ENCODE data around the gene ZNF829. TPM values are rescaled to one million over a fixed set of nuclear protein-coding genes. Genes with fewer than 3 reads are reported as not detected.

ZNF829 gene
- total RNA-seq, 1 donor from 2014 or later: 2.8 TPM

- H3K9me3 Mint-ChIP-seq (ENCODE audit: unreplicated experiment): peaks cover 26% of the 10 kb centered on the region
Measured at GRCh38 chr19:36939153-36939552, 23.1 kb upstream of the ZNF829 start.

DNA sequence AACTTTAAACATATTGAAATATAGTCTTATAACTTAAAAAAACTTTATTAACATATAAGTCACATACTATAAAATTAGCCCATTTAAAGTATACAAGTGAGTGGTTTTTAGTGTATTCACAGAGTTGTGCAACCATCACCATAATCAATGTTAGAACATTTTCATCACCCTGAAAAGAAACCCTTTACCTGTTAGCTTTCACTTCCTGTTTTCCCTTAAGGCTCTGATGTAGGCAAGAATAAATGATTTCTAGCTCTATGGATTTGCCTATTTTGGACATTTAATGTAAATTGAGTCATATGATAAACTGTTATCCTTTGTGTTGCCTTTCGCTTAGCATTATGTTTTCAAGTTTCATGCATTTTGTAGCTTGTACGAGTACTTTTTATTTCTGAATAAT lies 15.6 kb upstream of the ZNF829 start:
- Mint-ChIP-seq H3K36me3 (ENCODE audit: low read depth, unreplicated experiment) (peaks cover 47% of the 10 kb centered on the region), H3K4me3 (ENCODE audit: unreplicated experiment) (no peak overlapping the region), H3K27ac (ENCODE audit: unreplicated experiment) (no peak overlapping the region), H3K9me3 (ENCODE audit: unreplicated experiment) (peaks cover 20% of the 10 kb centered on the region), H3K27me3 (ENCODE audit: unreplicated experiment) (no peaks in the 10 kb centered on the region), H3K4me1 (ENCODE audit: unreplicated experiment) (no peaks in the 10 kb centered on the region)
- TF ChIP-seq, protein P1, sequence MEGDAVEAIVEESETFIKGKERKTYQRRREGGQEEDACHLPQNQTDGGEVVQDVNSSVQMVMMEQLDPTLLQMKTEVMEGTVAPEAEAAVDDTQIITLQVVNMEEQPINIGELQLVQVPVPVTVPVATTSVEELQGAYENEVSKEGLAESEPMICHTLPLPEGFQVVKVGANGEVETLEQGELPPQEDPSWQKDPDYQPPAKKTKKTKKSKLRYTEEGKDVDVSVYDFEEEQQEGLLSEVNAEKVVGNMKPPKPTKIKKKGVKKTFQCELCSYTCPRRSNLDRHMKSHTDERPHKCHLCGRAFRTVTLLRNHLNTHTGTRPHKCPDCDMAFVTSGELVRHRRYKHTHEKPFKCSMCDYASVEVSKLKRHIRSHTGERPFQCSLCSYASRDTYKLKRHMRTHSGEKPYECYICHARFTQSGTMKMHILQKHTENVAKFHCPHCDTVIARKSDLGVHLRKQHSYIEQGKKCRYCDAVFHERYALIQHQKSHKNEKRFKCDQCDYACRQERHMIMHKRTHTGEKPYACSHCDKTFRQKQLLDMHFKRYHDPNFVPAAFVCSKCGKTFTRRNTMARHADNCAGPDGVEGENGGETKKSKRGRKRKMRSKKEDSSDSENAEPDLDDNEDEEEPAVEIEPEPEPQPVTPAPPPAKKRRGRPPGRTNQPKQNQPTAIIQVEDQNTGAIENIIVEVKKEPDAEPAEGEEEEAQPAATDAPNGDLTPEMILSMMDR (IDR thresholded peaks at IDR 0.05; ENCODE audit: unreplicated experiment): no peak
- no peak for DNase-seq (ENCODE audit: low spot score)

More at GRCh38 chr19:36939153-36939552, 23.1 kb upstream of the ZNF829 start:
- TF ChIP-seq, protein P1 (IDR thresholded peaks at IDR 0.05; ENCODE audit: unreplicated experiment): no peak
- no peak overlapping the region for H3K27ac Mint-ChIP-seq (ENCODE audit: unreplicated experiment)
- H3K36me3 Mint-ChIP-seq (ENCODE audit: low read depth, unreplicated experiment): peaks cover 72% of the 10 kb centered on the region
- peaks cover 2% of the 10 kb centered on the region for H3K27me3 Mint-ChIP-seq (ENCODE audit: unreplicated experiment)
- H3K4me1 Mint-ChIP-seq (ENCODE audit: unreplicated experiment): no peaks in the 10 kb centered on the region
- DNase-seq (ENCODE audit: low spot score): no peak
- H3K4me3 Mint-ChIP-seq (ENCODE audit: unreplicated experiment): peak overlapping the region; percentile 74

DNA sequence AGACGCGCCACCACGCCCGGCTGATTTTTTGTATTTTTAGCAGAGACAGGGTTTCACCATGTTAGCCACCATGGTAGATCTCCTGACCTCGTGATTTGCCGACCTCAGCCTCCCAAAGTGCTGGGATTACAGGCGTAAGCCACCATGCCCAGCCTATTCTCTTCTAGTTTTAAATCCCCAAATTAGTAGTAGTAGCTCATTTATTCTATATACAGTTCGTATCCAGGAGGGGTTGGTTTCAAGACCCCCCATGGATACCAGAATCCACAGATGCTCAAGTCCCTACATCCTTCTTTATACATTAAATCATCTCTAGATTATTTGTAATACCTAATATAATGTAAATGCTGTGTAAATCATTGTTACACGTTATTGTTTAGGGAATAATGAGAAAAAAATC lies 2.0 kb upstream of the ZNF829 start:
- no peak overlapping the region for H3K4me3 Mint-ChIP-seq (ENCODE audit: unreplicated experiment)
- peaks cover 11% of the 10 kb centered on the region for H3K27me3 Mint-ChIP-seq (ENCODE audit: unreplicated experiment)
- TF ChIP-seq, protein P1 (IDR thresholded peaks at IDR 0.05; ENCODE audit: unreplicated experiment): no peak
- DNase-seq (ENCODE audit: low spot score): no peak
- H3K36me3 Mint-ChIP-seq (ENCODE audit: low read depth, unreplicated experiment): peaks cover 65% of the 10 kb centered on the region
- H3K9me3 Mint-ChIP-seq (ENCODE audit: unreplicated experiment): peaks cover 19% of the 10 kb centered on the region
- peaks cover 20% of the 10 kb centered on the region for H3K4me1 Mint-ChIP-seq (ENCODE audit: unreplicated experiment)
- H3K27ac Mint-ChIP-seq (ENCODE audit: unreplicated experiment): no peak overlapping the region

GRCh38 chr19:36916991-36917390 lies 900 bp upstream of the ZNF829 start:
- H3K4me3 Mint-ChIP-seq (ENCODE audit: unreplicated experiment): peak overlapping the region; percentile 96
- peaks cover 19% of the 10 kb centered on the region for H3K9me3 Mint-ChIP-seq (ENCODE audit: unreplicated experiment)
- peaks cover 11% of the 10 kb centered on the region for H3K27me3 Mint-ChIP-seq (ENCODE audit: unreplicated experiment)
- H3K36me3 Mint-ChIP-seq (ENCODE audit: low read depth, unreplicated experiment): peaks cover 61% of the 10 kb centered on the region
- TF ChIP-seq, protein P1 (IDR thresholded peaks at IDR 0.05; ENCODE audit: unreplicated experiment): no peak
- H3K4me1 Mint-ChIP-seq (ENCODE audit: unreplicated experiment): peaks cover 20% of the 10 kb centered on the region
- DNase-seq (ENCODE audit: low spot score): no peak
- peak overlapping the region; percentile 54 for H3K27ac Mint-ChIP-seq (ENCODE audit: unreplicated experiment)

DNA sequence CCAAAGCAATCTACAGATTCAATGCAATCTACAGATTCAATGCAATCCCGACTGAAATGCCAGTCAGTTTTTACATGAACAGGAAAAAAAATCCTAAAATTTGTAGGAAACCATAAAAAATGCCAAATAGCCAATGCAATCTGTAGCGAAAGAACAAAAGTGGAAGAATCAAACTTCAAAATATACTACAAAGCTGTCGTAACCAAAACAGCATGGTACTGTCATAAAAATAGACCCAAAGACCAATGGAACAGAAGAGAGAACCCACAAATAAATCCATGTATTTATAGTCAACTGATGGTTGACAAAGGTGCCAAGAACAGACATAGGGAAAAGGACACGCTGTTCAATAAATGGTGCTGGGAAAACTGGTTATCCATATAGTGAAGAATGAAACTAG lies 17.7 kb downstream of the ZNF829 start:
- peaks cover 4% of the 10 kb centered on the region for H3K27me3 Mint-ChIP-seq (ENCODE audit: unreplicated experiment)
- peaks cover 78% of the 10 kb centered on the region for H3K36me3 Mint-ChIP-seq (ENCODE audit: low read depth, unreplicated experiment)
- no peaks in the 10 kb centered on the region for H3K4me1 Mint-ChIP-seq (ENCODE audit: unreplicated experiment)
- TF ChIP-seq, protein P1 (IDR thresholded peaks at IDR 0.05; ENCODE audit: unreplicated experiment): no peak
- H3K9me3 Mint-ChIP-seq (ENCODE audit: unreplicated experiment): peaks cover 60% of the 10 kb centered on the region
- no peak for DNase-seq (ENCODE audit: low spot score)
- H3K4me3 Mint-ChIP-seq (ENCODE audit: unreplicated experiment): peak overlapping the region; percentile 23
- H3K27ac Mint-ChIP-seq (ENCODE audit: unreplicated experiment): no peak overlapping the region
